ENCODE results near the gene CTXN1.
A peak's percentile ranks its signal among the peaks of the same experiment; 100 is the strongest.

- TF ChIP-seq, protein P1, sequence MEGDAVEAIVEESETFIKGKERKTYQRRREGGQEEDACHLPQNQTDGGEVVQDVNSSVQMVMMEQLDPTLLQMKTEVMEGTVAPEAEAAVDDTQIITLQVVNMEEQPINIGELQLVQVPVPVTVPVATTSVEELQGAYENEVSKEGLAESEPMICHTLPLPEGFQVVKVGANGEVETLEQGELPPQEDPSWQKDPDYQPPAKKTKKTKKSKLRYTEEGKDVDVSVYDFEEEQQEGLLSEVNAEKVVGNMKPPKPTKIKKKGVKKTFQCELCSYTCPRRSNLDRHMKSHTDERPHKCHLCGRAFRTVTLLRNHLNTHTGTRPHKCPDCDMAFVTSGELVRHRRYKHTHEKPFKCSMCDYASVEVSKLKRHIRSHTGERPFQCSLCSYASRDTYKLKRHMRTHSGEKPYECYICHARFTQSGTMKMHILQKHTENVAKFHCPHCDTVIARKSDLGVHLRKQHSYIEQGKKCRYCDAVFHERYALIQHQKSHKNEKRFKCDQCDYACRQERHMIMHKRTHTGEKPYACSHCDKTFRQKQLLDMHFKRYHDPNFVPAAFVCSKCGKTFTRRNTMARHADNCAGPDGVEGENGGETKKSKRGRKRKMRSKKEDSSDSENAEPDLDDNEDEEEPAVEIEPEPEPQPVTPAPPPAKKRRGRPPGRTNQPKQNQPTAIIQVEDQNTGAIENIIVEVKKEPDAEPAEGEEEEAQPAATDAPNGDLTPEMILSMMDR (IDR thresholded peaks at IDR 0.05; ENCODE audit: insufficient read depth, low read length, poor library complexity, severe bottlenecking) = no peak
- TF ChIP-seq EZH2phosphoT487 (conservative IDR thresholded peaks at IDR 0.05; ENCODE audit: low read length) = peak; percentile 17; the same call in 1 of the 2 replicates
These were observed 9.0 kb downstream of the CTXN1 start for GRCh38 chr19:7916955-7917266.
